HFFc6 (cell line): ENCODE measurements around the gene ANO5. TPM values are rescaled to one million over a fixed set of nuclear protein-coding genes. Genes with fewer than 3 reads are reported as not detected.
"Not testable (repeated sequence)": the region's sequence is repeated elsewhere in the genome, so short reads cannot be mapped to it uniquely, and the experiment has no call there.

Experiments used
- DNase-seq: peaks from one replicate; pipeline ENCODE4 v3.0.0-alpha.2; 2018
- H3K27ac Mint-ChIP-seq: 2 replicates; pipeline ENCODE4 v1.8.0; 2020; ENCODE audit warnings: mild to moderate bottlenecking, mixed read lengths
- H3K27me3 Mint-ChIP-seq: 2 replicates; pipeline ENCODE4 v1.8.0; 2021; ENCODE audit warnings: mild to moderate bottlenecking, moderate library complexity, mixed read lengths; ENCODE audit not compliant: insufficient read depth
- H3K36me3 Mint-ChIP-seq: 2 replicates; pipeline ENCODE4 v1.8.0; 2021; ENCODE audit warnings: low read depth, mixed read lengths
- H3K4me1 Mint-ChIP-seq: 2 replicates; pipeline ENCODE4 v1.8.0; 2020; ENCODE audit warnings: low read depth, mixed read lengths
- H3K4me3 Mint-ChIP-seq: 2 replicates; pipeline ENCODE4 v1.8.0; 2020; ENCODE audit warnings: mild to moderate bottlenecking, moderate library complexity, mixed read lengths
- H3K9me3 Mint-ChIP-seq: 2 replicates; pipeline ENCODE4 v1.8.0; 2020; ENCODE audit warnings: mild to moderate bottlenecking, mixed read lengths
- total RNA-seq, 6 experiments: library from RNA; stranded (reverse); fragmentation: NEBNext Ultra II Directional; extraction: Animal tissue kit (Norgen Biotek cat#: 25700); gene quantifications; 2 replicates in 1 of 6; 3 replicates in 5 of 6; pipeline ENCODE4 v1.2.3, GENCODE V29; 2021
- TF ChIP-seq, protein P1 (sequence below): fragments of 200-600 bp; sonication (generic); IDR thresholded peaks from 2 replicates; pipeline ENCODE4 v1.5.0; 2021; ENCODE audit warnings: antibody characterized with exemption, mild to moderate bottlenecking

ANO5 gene
- total RNA-seq, 6 experiments from 2014 or later, result not detected

DNA sequence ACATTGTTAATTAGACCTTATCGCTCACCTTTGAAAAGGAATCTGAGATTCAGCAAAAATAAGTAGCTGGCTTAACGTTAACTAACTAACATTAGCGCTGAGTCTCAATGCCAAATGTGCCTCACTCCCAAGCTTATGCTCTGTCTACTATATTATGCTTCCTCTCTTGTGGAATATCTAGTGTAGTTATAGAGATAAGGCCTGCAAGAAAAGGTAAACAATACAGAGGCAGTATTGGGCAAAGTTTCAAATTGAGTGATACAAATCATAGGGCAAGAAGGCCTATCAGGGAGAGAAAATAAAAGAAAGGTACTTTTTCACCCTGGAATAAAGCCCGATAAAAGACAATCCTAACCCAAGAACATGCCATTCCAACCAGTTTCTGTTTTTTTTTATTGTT is 83.7 kb downstream of the ANO5 start:
- Mint-ChIP-seq H3K4me1 (no peaks in the 10 kb centered on the region), H3K36me3 (no peaks in the 10 kb centered on the region), H3K4me3 (no peak overlapping the region), H3K27me3 (no peaks in the 10 kb centered on the region), H3K9me3 (peaks cover 19% of the 10 kb centered on the region), H3K27ac (no peak overlapping the region)
- TF ChIP-seq, protein P1, sequence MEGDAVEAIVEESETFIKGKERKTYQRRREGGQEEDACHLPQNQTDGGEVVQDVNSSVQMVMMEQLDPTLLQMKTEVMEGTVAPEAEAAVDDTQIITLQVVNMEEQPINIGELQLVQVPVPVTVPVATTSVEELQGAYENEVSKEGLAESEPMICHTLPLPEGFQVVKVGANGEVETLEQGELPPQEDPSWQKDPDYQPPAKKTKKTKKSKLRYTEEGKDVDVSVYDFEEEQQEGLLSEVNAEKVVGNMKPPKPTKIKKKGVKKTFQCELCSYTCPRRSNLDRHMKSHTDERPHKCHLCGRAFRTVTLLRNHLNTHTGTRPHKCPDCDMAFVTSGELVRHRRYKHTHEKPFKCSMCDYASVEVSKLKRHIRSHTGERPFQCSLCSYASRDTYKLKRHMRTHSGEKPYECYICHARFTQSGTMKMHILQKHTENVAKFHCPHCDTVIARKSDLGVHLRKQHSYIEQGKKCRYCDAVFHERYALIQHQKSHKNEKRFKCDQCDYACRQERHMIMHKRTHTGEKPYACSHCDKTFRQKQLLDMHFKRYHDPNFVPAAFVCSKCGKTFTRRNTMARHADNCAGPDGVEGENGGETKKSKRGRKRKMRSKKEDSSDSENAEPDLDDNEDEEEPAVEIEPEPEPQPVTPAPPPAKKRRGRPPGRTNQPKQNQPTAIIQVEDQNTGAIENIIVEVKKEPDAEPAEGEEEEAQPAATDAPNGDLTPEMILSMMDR, result no peak
- no peak for DNase-seq

- not testable (repeated sequence) for H3K4me1 Mint-ChIP-seq, H3K4me3 Mint-ChIP-seq, H3K27me3 Mint-ChIP-seq, H3K27ac Mint-ChIP-seq, H3K36me3 Mint-ChIP-seq, DNase-seq
- H3K9me3 Mint-ChIP-seq, result peaks cover 19% of the 10 kb centered on the region
Observed at GRCh38 chr11:22284991-22285390, 92.1 kb downstream of the ANO5 start.

GRCh38 chr11:22302368-22302767 is 109.5 kb downstream of the ANO5 start:
- no peak overlapping the region for H3K4me3 Mint-ChIP-seq
- H3K36me3 Mint-ChIP-seq, result no peaks in the 10 kb centered on the region
- H3K4me1 Mint-ChIP-seq, result no peaks in the 10 kb centered on the region
- H3K9me3 Mint-ChIP-seq, result peaks cover 7% of the 10 kb centered on the region; the same call in 1 of the 2 replicates
- TF ChIP-seq, protein P1, result no peak
- DNase-seq, result no peak
- no peaks in the 10 kb centered on the region for H3K27me3 Mint-ChIP-seq
- no peak overlapping the region for H3K27ac Mint-ChIP-seq

DNA sequence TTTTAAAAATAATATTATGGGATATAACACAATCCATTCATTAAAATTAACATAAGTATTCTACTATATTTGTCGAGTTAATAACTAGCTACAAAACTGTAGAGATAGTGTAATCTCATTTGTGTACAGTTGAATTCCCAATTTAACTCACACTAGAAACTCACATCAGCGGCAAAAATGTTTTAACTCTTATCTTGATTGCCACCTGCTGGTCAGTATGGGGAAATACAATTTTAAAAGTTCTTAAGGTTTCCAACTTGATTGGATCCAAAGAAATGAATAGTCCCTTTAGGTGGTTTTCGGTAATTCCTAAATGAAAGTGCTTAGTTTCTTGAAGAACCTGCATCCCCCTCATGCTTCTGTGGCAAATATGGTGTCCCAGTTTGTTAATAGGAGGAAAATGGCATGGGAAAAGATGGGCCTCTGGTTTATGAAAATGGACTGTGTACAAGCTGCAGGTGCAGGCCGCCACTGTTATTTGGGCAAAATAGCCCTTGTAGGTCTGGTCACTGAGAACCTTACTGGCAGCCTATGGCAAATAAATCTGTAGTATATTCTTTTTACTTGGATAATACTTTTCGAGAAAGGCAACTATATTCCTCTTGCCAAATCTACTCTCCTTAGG is 111.6 kb downstream of the ANO5 start:
- peaks cover 7% of the 10 kb centered on the region; the same call in 1 of the 2 replicates for H3K9me3 Mint-ChIP-seq
- TF ChIP-seq, protein P1, result peak; percentile 84
- H3K4me3 Mint-ChIP-seq, result no peak overlapping the region
- no peak overlapping the region for H3K27ac Mint-ChIP-seq
- no peaks in the 10 kb centered on the region for H3K36me3 Mint-ChIP-seq
- DNase-seq, result peak; percentile 4
- no peaks in the 10 kb centered on the region for H3K27me3 Mint-ChIP-seq
- no peaks in the 10 kb centered on the region for H3K4me1 Mint-ChIP-seq

- Mint-ChIP-seq H3K36me3 (no peaks in the 10 kb centered on the region), H3K9me3 (peaks cover 13% of the 10 kb centered on the region), H3K4me1 (no peaks in the 10 kb centered on the region), H3K4me3 (no peak overlapping the region), H3K27me3 (no peaks in the 10 kb centered on the region), H3K27ac (no peak overlapping the region)
- no peak for DNase-seq
- TF ChIP-seq, protein P1, result no peak
Observed at GRCh38 chr11:22317656-22318055, 124.8 kb downstream of the ANO5 start.

DNA sequence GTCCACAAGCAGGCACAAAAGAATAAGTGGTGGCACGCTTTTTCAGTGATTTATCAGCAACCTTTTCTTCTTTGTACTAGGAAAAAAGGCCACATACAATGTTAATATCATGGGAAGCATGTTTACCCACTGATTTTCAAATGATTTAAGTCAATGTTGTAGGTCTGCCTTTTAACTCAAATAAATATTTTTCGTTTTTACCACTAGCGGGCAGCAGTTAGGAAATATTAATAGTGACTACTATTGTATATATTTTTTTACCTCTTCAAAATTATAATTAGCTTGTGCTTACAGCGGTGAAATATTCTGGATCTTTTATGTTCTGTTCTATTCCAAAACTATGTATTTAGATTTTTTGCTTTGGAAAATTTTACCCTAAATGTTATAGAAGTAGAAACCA is 138.9 kb downstream of the ANO5 start:
- TF ChIP-seq, protein P1, result peak; percentile 45; the same call in 1 of the 2 replicates
- H3K27ac Mint-ChIP-seq, result no peak overlapping the region
- DNase-seq, result no peak
- no peaks in the 10 kb centered on the region for H3K27me3 Mint-ChIP-seq
- peaks cover 10% of the 10 kb centered on the region for H3K9me3 Mint-ChIP-seq
- no peaks in the 10 kb centered on the region for H3K4me1 Mint-ChIP-seq
- no peak overlapping the region for H3K4me3 Mint-ChIP-seq
- no peaks in the 10 kb centered on the region for H3K36me3 Mint-ChIP-seq

Other genes starting within 250 kb of the ANO5 start
- not detected for gene SLC17A6, start 145.3 kb downstream of the ANO5 start, total RNA-seq